ENCODE data around the gene KCNJ4. TPM values are rescaled to one million over a fixed set of nuclear protein-coding genes. Genes with fewer than 3 reads are reported as not detected.

KCNJ4 gene
- total RNA-seq (2021; fragmentation: NEBNext Ultra II Directional; extraction: Animal tissue kit (Norgen Biotek cat#: 25700)), result not detected
- long read RNA-seq, result 0 reads

DNA sequence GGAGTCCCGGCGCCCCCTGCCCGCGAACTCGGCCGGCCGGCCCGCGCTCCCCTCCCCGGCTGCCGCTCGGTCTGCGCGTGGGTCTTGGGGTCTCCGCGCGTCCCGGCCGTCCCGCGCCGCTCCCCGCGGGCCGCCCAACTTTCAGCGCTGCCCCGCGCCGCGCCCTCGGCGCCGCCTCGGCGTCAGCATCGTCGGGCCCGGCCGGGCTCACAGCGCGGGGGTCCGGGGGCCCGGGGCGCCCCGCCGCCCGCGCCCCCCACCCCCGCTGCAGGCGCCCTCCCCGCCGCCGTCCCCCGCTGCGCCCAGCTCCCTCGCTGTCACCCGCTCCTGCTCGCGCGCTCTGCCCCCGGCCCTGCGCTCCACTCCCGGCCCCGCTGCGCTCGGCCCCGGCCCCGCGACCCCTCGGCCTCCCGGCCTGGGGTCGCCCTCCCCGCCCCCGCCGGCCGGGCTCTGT is at the start of gene KCNJ4:
Gene KCNJ4, minus strand, starts transcription at position 124 of the 454 bp plus-strand sequence. CDS start 27,067 bp downstream, outside the sequence.
- Mint-ChIP-seq H3K9me3 (no peaks in the 10 kb centered on the region), H3K27me3 (ENCODE audit: insufficient read depth) (peaks cover 69% of the 10 kb centered on the region), H3K4me1 (ENCODE audit: low read depth) (no peaks in the 10 kb centered on the region; the same call in 1 of the 2 replicates), H3K4me3 (no peak within 1 kb of the TSS), H3K27ac (no peak within 1 kb of the TSS), H3K36me3 (ENCODE audit: low read depth) (no peaks in the 10 kb centered on the region)
- DNase-seq, result no peak
- TF ChIP-seq, protein P1, sequence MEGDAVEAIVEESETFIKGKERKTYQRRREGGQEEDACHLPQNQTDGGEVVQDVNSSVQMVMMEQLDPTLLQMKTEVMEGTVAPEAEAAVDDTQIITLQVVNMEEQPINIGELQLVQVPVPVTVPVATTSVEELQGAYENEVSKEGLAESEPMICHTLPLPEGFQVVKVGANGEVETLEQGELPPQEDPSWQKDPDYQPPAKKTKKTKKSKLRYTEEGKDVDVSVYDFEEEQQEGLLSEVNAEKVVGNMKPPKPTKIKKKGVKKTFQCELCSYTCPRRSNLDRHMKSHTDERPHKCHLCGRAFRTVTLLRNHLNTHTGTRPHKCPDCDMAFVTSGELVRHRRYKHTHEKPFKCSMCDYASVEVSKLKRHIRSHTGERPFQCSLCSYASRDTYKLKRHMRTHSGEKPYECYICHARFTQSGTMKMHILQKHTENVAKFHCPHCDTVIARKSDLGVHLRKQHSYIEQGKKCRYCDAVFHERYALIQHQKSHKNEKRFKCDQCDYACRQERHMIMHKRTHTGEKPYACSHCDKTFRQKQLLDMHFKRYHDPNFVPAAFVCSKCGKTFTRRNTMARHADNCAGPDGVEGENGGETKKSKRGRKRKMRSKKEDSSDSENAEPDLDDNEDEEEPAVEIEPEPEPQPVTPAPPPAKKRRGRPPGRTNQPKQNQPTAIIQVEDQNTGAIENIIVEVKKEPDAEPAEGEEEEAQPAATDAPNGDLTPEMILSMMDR (IDR thresholded peaks at IDR 0.05), result no peak

DNA sequence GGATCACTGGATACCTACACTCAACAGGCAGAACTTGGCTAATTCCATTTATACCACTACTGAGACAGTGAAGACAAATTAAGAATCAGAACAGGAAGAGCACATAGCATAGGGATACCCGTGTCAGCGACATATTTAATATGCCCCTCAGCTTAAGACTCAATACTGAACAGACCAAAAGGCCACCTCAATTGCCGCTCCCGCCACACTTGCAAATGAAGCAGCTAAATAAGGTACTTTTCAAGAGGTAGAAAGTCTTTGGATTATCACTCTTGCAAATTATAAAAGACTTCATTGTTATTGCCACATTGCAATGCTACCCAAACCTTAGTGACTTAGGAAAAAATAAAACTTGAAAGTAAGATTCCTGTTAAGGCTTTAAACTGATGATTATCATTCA is 48.0 kb upstream of the KCNJ4 start:
- H3K27ac Mint-ChIP-seq, result peak overlapping the region; percentile 53
- H3K27me3 Mint-ChIP-seq (ENCODE audit: insufficient read depth), result peaks cover 6% of the 10 kb centered on the region
- DNase-seq, result no peak
- H3K4me1 Mint-ChIP-seq (ENCODE audit: low read depth), result peaks cover 50% of the 10 kb centered on the region
- H3K4me3 Mint-ChIP-seq, result peak overlapping the region; percentile 91
- H3K36me3 Mint-ChIP-seq (ENCODE audit: low read depth), result peaks cover 64% of the 10 kb centered on the region
- no peaks in the 10 kb centered on the region for H3K9me3 Mint-ChIP-seq
- TF ChIP-seq, protein P1 (IDR thresholded peaks at IDR 0.05), result no peak

DNA sequence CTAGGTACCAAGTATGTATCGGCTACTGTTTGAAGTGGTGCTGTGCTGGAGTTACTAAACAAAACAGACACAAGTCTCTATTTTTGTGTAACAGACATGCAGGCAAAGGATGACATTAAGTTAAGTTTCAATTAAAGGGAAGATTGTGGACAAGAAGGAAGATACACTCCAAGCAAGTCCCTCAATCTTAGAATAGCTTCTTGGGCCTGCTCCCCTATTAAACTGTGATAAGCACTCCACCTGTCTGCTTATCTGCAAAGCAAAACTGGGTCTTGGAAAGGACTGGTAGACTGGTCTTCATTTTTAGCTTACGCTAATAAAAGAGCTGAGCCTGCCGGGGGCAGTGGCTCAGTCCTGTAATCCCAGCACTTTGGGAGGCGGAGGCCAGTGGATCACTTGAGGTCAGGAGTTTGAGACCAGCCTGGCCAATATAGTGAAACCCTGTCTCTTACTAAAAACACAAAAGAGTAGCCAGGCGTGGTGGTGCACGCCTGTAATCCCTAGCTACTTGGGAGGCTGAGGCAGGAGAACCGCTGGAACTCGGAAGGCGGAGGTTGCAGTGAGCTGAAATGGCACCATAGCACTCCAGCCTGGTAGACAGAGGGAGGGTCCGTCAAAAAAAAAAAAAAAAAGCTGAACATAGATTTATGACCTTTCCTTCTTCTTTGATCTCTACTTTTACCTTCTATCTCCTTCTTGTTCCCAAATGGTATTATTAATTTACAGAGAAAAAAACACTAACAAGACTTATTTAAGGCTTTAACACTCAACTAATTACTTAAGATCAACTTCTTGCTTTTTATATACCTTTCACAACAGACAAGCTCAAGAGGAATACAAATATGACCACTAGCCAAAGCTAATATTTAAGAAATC is 47.0 kb upstream of the KCNJ4 start:
- Mint-ChIP-seq H3K4me1 (ENCODE audit: low read depth) (peaks cover 48% of the 10 kb centered on the region), H3K27ac (peak overlapping the region; percentile 53), H3K9me3 (no peaks in the 10 kb centered on the region), H3K4me3 (peak overlapping the region; percentile 91), H3K36me3 (ENCODE audit: low read depth) (peaks cover 62% of the 10 kb centered on the region), H3K27me3 (ENCODE audit: insufficient read depth) (peaks cover 6% of the 10 kb centered on the region)
- TF ChIP-seq, protein P1 (IDR thresholded peaks at IDR 0.05), result no peak
- no peak for DNase-seq

DNA sequence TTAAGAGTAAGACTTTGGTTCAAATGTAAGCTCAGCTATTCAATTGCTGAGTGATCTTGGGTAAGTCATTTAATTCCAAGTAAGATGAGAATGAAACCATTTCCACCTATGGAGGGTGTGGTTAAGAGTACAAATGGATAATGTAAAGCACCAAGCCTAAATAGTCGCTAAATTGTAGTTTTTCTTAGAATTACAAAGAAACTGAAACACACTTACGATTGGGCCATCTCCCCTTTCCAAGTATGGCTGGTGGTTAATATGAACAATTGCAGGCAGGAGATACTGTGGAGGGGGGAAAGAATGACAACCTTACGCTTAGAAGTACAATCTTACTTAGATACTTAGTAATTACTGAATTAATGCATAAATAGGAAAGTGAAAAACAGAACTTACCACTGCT is 42.9 kb upstream of the KCNJ4 start:
- peaks cover 61% of the 10 kb centered on the region for H3K36me3 Mint-ChIP-seq (ENCODE audit: low read depth)
- H3K27me3 Mint-ChIP-seq (ENCODE audit: insufficient read depth), result peaks cover 3% of the 10 kb centered on the region; the same call in 1 of the 2 replicates
- no peak overlapping the region for H3K4me3 Mint-ChIP-seq
- H3K4me1 Mint-ChIP-seq (ENCODE audit: low read depth), result peaks cover 54% of the 10 kb centered on the region
- H3K27ac Mint-ChIP-seq, result no peak overlapping the region
- no peak for DNase-seq
- no peaks in the 10 kb centered on the region for H3K9me3 Mint-ChIP-seq
- TF ChIP-seq, protein P1 (IDR thresholded peaks at IDR 0.05), result no peak

DNA sequence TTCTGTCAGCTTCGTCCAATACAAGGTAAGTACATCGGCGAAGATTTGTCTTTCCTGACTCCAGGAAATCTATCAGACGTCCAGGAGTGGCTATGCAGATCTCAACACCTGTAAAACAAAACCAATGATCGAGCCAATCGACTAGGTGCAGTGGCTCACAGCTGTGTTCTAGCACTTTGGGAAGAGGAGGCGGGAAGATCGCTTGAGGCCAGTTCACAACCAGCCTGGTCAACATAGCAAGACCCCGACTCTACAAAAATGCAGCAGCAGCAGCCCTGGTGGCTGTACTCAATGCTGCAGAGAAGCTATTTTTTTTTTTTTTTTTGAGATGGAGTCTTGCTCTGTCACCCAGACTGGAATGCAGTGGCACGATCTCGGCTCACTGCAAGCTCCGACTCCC is 39.9 kb upstream of the KCNJ4 start:
- Mint-ChIP-seq H3K4me1 (ENCODE audit: low read depth) (peaks cover 53% of the 10 kb centered on the region), H3K9me3 (no peaks in the 10 kb centered on the region), H3K27ac (no peak overlapping the region; the same call in 1 of the 2 replicates), H3K27me3 (ENCODE audit: insufficient read depth) (no peaks in the 10 kb centered on the region), H3K36me3 (ENCODE audit: low read depth) (peaks cover 62% of the 10 kb centered on the region), H3K4me3 (no peak overlapping the region)
- TF ChIP-seq, protein P1 (IDR thresholded peaks at IDR 0.05), result peak; percentile 35
- DNase-seq, result no peak

All from HFFc6 (cell line).